GM12873 (cell line): Measurements from ENCODE around the gene C15orf61.

Source experiments
- TF ChIP-seq, protein P1 (sequence below): IDR thresholded peaks from 2 replicates; pipeline ENCODE4 v1.5.1; 2012; ENCODE audit warnings: low read depth, mild to moderate bottlenecking, moderate library complexity, low read length, control low read depth; ENCODE audit not compliant: insufficient read depth; ENCODE audit errors: missing control alignments

C15orf61 gene

DNA sequence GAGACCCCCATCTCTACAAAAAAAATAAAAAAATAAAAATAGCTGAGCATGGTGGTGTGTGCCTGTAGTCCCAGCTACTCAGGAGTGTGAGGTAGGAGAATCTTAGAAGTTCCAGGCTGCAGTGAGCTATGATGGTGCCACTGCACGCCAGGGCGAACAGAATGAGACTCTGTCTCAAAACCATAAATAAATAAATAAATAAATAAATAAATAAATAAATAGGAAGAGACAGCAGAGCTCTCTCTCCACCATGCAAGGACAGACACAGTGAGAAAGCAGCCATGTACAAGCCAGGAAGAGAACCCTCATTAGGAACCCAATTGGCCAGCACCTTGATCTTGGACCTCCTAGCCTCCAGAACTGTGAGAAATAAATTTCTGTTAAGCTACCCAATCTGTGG, 5.4 kb upstream of the C15orf61 start:
- TF ChIP-seq, protein P1, sequence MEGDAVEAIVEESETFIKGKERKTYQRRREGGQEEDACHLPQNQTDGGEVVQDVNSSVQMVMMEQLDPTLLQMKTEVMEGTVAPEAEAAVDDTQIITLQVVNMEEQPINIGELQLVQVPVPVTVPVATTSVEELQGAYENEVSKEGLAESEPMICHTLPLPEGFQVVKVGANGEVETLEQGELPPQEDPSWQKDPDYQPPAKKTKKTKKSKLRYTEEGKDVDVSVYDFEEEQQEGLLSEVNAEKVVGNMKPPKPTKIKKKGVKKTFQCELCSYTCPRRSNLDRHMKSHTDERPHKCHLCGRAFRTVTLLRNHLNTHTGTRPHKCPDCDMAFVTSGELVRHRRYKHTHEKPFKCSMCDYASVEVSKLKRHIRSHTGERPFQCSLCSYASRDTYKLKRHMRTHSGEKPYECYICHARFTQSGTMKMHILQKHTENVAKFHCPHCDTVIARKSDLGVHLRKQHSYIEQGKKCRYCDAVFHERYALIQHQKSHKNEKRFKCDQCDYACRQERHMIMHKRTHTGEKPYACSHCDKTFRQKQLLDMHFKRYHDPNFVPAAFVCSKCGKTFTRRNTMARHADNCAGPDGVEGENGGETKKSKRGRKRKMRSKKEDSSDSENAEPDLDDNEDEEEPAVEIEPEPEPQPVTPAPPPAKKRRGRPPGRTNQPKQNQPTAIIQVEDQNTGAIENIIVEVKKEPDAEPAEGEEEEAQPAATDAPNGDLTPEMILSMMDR: no peak

DNA sequence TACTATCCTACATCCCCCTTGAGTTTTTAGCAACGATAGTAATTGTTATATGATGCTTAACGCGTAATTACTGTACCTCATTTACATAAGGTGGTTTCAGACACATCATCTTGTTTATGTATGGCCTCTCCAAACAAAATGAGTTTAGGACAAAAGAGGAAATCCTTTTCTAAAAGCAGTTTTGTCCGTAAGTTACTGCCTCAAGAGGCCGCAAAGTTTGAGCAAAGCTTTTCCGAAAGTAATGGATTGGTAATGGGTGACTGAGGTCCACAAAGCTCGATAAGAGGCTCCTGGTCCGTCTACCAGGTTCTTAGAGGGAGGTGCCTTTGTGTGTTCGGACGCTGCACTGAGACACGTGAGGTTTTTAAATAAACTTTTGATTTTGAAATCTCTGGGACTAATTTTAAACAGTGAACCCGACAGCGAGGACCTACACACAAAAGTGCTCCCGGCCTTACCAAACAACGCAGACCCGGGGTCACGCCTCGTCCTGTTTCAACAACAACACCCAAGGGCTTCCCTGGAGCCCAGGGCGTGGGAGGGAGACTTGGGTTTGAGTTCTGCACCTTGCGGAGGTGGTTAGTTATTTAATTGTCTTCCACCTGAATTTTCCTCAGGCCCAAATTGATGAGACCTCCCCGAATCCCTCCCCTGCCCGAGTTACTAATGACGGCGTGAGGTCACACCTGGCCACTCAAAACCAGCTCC, 456 bp upstream of the C15orf61 start:
- TF ChIP-seq, protein P1: no peak

DNA sequence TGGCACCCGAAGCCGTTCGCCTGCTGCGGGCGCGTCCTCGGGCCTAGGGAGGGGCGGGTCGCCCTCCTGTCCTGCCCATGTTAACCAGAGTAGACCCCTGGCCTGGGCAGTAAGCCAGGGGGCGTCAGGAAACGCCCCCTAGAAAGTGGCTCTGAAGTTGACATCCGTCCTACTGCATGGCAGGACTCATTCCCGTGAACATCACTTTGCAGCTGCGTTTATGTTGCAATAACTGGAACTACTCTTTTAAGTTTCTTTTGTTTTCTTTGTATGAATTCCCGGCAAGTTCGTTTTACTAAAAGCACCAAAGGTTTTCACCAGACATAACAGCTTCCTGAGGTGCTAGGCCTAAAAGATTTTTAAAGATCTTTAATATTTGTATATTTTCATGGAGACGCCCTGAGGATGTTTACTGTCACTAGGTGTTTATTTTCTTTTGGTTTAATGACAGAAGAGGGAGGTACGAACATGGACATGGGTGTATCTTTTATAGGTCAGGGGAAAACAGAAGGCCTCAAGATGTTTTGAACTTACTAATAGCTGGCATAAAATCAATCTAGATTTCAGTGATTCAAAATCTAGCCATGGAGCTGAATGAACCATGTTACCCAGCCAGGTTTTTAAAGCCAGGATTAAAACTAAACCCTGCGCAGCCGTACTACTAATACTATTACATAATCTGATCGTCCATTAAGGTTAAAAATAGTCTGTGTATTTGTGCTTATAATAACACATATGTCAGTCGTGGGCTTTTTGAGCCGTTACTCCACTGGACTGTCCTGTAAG, 1.0 kb downstream of the C15orf61 start:
- TF ChIP-seq, protein P1: no peak

DNA sequence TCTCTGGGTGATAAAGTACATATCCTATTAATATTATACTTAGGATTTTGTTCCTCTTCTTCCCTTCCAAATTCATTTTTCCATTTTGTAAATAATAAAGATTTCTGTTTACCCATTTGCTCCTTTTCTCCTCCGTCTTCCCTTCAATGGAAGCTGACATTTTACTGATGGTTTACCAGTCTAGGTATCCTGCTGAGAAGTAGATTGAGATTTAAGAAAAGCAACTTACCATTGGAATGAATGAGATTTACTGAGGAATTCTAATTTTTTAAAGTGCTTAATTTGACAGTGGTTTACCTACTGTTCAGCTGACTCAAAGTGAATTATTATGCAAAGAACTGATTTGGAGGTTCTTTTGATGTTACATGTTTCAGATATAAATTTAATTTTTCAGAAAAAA, 2.4 kb downstream of the C15orf61 start:
- TF ChIP-seq, protein P1: no peak

DNA sequence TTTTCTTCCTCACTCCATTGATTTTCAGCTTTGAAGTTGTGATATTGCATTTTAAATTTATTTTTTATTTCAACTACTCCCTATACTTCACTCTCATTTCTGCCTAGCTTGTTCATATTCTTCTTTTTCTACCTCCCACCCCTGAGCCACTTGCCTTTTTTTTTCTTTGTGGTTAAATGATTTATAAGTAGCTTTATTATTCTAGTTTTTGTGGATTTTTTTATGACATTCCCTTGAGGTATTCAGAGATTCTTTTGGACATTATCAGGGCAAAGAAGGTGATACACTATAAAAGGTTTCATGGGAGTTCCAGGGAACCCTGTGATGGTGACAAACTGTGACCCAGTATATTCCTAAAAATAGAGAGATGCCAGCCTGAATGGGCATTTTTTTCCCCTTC, 3.3 kb downstream of the C15orf61 start:
- TF ChIP-seq, protein P1: no peak

DNA sequence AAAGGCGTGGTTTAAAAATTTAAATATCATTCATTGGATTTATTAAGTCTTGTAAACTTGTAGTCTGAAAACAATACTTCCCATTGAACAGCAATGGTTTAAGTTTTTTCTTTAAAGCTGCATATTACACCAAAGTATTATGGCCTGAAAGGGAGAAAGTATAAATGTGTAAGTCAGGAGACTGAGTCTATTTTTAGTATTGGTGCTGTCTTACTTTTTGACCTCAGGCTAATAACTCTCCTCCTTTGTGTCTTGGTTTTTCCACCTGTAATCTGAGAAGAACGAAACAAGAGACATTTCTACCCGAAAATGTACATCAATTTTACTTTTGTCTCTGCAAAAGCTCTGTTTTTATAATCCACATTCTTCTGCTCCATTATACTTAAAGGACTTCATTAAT, 7.6 kb downstream of the C15orf61 start:
- TF ChIP-seq, protein P1: no peak

DNA sequence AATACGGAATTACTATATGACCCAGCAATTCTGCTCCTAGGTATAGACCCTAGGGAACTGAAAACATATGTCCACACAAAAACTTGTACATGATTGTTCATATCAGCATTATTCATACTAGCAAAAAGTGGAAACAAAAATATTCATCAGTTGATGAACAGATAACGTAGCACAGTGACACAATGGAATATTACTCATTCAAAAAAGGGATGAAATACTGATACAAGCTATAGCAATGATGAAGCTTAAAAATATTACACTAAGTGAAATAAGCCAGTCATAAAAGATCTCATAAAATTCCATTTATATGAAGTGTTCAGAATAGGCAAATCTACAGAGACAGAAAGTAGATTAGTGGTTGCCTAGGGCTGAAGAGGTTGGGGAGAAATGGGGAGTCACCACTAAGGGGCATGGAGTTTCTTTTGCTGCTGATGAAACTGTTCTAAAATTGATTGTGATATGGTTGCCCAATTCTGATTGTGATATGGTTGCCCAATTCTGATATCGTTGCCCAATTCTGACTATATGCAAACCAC, 10.5 kb downstream of the C15orf61 start:
- TF ChIP-seq, protein P1: no peak
